ENCODE results near the gene POLDIP3.
"Not testable (repeated sequence)": the region's sequence is repeated elsewhere in the genome, so short reads cannot be mapped to it uniquely, and the experiment has no call there.

DNA sequence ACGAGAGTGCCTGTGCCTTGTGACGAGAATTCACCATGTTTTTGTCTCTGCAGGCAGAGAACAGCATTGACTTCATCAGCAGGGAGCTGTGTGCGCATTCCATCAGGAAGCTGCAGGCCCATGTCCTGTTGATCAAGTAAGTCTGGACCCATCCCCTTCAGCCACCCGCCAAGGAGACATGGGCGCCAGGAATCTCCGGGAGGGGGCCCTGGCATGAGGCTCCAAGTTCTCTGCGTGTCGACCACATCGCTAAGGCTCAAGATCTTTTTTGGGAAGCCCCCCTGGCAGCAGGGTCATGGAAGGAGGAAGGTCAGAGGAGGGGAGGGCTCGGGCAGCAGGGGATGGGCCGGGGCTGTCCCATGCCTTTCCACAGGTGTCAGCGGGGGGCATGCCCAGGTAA, 43.6 kb downstream of the POLDIP3 start:
- TF ChIP-seq, protein P1, sequence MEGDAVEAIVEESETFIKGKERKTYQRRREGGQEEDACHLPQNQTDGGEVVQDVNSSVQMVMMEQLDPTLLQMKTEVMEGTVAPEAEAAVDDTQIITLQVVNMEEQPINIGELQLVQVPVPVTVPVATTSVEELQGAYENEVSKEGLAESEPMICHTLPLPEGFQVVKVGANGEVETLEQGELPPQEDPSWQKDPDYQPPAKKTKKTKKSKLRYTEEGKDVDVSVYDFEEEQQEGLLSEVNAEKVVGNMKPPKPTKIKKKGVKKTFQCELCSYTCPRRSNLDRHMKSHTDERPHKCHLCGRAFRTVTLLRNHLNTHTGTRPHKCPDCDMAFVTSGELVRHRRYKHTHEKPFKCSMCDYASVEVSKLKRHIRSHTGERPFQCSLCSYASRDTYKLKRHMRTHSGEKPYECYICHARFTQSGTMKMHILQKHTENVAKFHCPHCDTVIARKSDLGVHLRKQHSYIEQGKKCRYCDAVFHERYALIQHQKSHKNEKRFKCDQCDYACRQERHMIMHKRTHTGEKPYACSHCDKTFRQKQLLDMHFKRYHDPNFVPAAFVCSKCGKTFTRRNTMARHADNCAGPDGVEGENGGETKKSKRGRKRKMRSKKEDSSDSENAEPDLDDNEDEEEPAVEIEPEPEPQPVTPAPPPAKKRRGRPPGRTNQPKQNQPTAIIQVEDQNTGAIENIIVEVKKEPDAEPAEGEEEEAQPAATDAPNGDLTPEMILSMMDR (IDR thresholded peaks at IDR 0.05) = not testable (repeated sequence)
- TF ChIP-seq POLR2A (IDR thresholded peaks at IDR 0.05) = not testable (repeated sequence)
